HPDE6-E6E7 (cell line): Measurements from ENCODE around the gene FYN.

Experiments
- DNase-seq: peaks from one replicate; pipeline ENCODE4 v3.0.0; 2011; ENCODE audit warnings: missing footprints; ENCODE audit errors: extremely low spot score

The FYN gene

GRCh38 chr6:111750753-111751673 lies 122.2 kb downstream of the FYN start:
- no peak for DNase-seq

- no peak for DNase-seq
Observed at GRCh38 chr6:111750153-111750552, 123.1 kb downstream of the FYN start.

- DNase-seq = no peak
Observed at GRCh38 chr6:111748231-111748647, 125.0 kb downstream of the FYN start.

GRCh38 chr6:111747829-111748228 lies 125.4 kb downstream of the FYN start:
- no peak for DNase-seq

- DNase-seq = no peak
Observed at GRCh38 chr6:111747396-111747795, 125.9 kb downstream of the FYN start.

GRCh38 chr6:111746983-111747382 lies 126.3 kb downstream of the FYN start:
- DNase-seq = no peak

GRCh38 chr6:111745636-111746035 lies 127.6 kb downstream of the FYN start:
- DNase-seq = no peak

GRCh38 chr6:111745186-111745585 lies 128.1 kb downstream of the FYN start:
- no peak for DNase-seq

- DNase-seq = no peak
Observed at GRCh38 chr6:111743862-111744692, 129.2 kb downstream of the FYN start.

GRCh38 chr6:111743360-111743759 lies 129.9 kb downstream of the FYN start:
- DNase-seq = no peak

- no peak for DNase-seq
Observed at GRCh38 chr6:111741177-111741952, 131.9 kb downstream of the FYN start.

- no peak for DNase-seq
Observed at GRCh38 chr6:111740506-111740905, 132.7 kb downstream of the FYN start.

GRCh38 chr6:111739257-111739696 lies 134.0 kb downstream of the FYN start:
- no peak for DNase-seq

- no peak for DNase-seq
Observed at GRCh38 chr6:111738631-111739030, 134.6 kb downstream of the FYN start.

GRCh38 chr6:111738156-111738555 lies 135.1 kb downstream of the FYN start:
- DNase-seq = no peak

- DNase-seq = no peak
Observed at GRCh38 chr6:111737065-111737521, 136.2 kb downstream of the FYN start.

GRCh38 chr6:111736005-111736608 lies 137.1 kb downstream of the FYN start:
- DNase-seq = no peak

GRCh38 chr6:111734068-111735061 lies 138.9 kb downstream of the FYN start:
- DNase-seq = no peak

GRCh38 chr6:111732390-111732789 lies 140.9 kb downstream of the FYN start:
- no peak for DNase-seq
